ENCODE data around the gene AP2A2.
"Not testable (repeated sequence)": the region's sequence is repeated elsewhere in the genome, so short reads cannot be mapped to it uniquely, and the experiment has no call there.

AP2A2 gene

DNA sequence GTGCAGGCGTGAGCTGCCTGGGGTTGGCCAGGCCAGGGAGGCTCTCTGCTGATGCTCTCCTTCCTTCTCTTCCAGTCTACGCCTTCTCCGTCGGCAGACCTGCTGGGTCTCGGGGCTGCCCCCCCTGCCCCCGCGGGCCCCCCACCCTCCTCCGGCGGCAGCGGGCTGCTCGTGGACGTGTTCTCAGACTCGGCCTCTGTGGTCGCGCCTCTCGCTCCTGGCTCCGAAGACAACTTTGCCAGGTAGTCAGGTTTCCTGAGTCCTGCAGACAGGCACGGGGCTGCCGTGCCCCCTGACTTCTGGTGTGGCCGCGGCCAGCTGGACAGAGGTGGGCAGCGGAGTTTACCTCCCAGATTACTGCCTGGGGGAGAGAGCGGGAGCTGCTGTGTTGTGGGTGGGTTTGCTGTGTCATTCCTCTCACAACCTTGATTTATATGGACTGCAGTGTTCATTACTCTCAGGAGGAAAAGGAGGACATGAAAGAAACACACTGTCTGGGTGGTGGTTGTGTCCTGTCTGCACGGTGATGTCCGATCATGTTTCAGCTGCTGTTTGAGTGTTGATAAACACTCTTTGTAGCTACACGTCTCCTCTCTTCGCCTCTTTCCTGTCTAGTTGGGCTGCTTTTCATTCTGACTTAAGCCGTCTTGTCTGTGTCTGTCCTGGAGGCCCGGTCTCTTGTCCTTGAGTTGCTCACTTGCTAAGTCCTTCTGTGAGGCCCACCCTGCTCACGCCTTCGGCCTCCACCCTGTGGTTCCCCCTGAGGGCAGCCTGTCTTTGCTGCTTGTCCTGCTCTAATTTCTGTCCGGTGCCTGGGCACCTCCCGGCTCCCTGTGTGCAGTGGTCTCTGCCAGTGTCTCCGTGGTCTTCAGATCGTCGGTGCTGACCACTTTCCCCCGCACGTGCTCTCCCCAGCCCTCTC is 74.9 kb downstream of the AP2A2 start:
- no peak for DNase-seq

- no peak for DNase-seq
Observed at GRCh38 chr11:1001617-1002405, 76.1 kb downstream of the AP2A2 start.

- DNase-seq: no peak
Observed at GRCh38 chr11:1002406-1002984, 76.8 kb downstream of the AP2A2 start.

GRCh38 chr11:1003159-1003558 is 77.5 kb downstream of the AP2A2 start:
- DNase-seq: no peak

DNA sequence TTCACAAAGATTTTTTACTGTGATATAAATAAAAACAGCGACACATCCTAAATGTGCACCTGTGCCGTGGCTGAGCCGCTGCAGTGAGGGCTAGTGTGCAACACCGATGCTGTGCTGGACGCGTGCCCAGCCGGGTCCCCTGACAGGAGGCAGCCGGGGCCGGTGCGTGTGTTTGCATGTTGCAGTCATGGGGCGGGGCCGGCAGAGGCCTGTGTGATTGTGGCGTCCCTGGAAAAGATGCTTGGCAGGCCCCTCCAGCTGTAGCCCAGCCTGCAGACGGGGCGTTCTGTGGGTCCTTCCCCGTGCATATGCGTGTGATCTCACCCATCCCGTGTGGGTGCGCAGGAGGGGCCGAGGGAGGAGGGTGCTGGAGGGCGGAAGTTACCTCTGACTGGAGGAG is 80.3 kb downstream of the AP2A2 start:
- DNase-seq: no peak

DNA sequence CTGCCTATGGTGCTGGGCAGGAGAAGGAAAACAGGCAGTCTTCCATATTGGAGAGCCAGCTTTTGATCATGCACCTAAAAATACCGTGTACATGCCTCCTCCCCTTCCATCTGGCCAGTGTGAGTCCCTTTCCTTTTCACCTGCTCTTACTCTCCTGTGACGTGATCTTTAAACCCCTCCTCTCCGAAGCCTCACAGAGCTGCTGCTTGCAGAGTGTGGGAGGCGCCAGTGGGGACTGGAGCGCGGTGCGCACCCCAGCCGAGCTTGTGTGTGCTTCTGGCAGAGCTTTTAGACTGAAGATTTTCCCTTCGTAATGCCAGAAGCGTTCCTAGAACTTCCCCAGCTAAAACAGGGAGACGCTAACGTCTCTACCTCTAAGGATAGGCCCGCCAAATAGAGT is 81.1 kb downstream of the AP2A2 start:
- no peak for DNase-seq

- DNase-seq: no peak
Observed at GRCh38 chr11:1007279-1007678, 81.6 kb downstream of the AP2A2 start.

GRCh38 chr11:1008001-1008802 is 82.5 kb downstream of the AP2A2 start:
- no peak for DNase-seq

GRCh38 chr11:1008803-1009145 is 83.1 kb downstream of the AP2A2 start:
- DNase-seq: no peak

DNA sequence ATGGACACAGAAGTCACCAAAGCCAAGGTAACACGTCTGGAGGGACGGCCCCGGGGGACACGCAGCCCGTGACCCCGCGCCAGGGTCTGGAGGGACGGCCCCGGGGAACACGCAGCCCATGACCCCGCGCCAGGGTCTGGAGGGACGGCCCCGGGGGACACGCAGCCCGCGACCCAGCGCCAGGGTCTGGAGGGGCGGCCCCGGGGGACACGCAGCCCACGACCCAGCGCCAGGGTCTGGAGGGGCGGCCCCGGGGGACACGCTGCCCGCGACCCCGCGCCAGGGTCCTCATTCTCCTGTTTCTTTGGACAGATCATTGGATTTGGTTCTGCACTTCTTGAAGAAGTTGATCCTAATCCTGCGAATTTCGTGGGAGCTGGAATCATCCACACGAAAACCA is 83.7 kb downstream of the AP2A2 start:
- no peak for DNase-seq

DNA sequence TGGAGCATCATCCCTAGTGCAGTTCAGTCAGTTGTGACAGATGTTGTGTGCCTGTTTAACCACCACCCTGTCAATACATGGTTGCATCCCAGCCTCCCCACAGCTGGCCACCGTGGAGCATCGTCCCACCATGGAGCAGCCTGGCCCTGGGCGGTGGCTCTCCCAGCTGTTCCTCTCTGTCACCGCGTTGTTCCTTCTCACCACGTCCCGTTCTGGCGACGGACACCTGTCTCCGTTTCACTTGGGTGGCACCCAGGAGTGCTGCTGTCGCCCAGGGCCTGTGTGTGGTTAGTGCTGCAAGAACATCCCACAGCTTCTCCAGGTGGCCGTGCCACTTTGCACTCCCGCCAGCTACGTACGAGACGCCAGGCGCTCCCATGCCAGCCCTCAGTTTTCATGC is 84.3 kb downstream of the AP2A2 start:
- no peak for DNase-seq

DNA sequence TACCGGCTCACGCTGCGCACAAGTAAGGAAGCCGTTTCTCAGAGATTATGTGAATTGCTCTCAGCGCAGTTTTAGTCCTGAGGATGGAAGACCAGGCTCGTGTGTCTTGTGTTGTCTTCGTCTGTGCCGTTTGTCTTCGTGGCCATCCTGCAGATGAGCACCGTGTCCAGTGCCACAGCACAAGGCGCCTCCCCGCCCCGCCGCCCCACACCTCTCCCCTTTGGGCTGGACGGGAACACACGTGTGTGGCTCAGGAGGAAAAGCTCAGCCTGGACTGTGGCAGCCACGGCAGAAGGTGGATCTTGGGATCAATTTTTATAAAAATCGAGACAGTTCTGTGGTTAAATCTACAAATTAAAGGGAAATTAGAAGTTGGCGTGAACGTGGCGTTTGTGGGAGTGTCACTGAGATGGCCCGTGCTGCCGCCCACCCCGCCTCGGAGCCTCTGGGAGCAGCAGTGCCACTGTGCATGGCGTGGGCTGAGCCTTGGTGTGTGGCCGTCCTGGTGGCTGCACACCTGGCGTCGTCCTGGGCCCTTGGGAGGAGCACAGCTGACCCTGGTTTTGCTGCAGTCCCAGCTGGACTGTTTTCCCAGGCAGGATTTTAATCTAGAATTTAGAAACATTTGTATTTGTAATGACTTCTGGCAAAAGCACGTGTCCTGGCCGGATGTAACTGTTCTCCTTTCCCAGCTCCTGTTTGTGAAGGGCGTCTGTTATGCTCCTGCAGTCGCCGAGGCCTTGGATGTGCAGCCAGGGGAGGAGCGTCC is 85.1 kb downstream of the AP2A2 start:
- DNase-seq: no peak

DNA sequence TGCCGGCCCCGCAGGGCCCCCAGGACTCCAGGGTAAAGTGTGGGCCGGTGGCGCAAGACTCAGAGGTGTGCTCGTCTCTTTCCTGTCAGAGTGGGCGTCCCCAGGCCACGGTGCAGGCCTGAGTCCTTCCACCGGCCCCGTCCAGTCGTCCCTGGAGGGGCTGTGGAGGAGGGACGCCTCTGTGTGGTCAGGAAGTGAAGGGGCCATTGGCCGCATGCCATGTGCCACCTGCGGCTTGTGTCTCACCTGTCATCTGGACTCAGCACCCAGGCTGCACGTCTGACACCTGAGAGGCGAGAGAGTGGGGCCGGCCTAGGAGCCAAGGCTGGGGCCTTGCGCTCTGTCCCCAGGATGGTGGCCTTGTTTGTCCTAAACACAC is 85.6 kb downstream of the AP2A2 start:
- DNase-seq: no peak

DNA sequence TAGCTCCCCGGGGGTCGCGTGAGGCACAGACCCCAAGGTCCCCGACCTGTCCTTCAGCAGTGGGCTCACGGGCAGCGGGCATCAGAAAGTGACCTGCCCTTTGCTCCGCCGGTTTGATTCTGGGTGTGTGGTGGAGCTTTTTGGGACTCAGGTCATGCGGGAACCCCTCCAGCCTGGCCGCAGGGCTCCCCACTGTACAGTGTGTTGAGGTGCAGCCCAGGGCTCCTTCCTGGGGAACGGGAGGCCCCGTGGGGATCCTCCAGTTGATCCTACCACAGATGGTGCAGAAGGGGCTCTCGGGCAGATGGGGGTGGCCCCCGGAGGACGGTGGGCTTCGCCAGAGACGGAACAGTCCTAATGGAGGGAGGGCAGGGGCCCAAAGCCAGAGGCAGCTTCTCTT is 86.6 kb downstream of the AP2A2 start:
- DNase-seq: no peak

DNA sequence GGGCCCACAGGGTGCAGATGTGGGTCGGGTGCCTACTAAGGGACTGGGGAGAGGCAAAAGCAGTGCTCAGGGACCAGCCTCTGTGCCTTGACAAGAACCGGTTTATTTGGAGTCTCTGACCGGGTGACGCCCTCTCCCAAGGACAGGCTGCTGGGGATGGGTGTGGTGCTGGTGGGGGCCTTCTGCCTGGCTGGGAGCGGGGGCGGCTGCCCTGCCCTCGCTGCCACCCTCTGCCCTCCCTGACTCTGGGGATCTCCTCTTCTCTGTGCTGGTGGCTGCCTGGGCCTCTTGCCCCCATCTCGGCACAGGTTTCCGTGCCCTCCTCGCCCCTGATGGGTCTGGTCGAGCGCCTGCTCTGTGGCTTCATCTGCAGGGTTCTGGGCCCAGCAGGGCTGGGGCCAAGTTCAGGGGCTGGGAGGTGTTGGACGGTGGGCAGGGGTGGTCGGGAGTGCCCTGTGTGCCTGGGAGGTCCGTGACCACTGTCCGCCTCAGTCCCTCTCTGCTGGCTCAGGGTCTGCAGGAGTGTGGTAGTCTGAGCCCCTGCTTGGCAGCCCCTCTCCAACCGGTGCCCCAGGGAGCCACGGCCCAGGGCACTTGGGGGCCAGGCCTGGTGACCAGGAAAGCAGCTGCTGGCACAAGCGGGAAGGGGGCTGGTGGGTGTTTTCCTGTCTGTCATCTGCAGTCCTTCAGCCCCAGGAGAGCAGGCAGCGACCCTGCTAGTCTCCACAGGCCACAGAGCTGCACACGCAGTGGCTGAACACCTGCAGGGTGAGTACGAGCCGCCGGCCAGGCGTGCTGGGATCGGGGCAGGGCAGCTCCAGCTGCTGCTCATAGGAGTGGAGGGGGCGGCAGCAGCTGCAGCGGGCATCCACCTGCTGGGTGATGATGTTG is 87.3 kb downstream of the AP2A2 start:
- no peak for DNase-seq

DNA sequence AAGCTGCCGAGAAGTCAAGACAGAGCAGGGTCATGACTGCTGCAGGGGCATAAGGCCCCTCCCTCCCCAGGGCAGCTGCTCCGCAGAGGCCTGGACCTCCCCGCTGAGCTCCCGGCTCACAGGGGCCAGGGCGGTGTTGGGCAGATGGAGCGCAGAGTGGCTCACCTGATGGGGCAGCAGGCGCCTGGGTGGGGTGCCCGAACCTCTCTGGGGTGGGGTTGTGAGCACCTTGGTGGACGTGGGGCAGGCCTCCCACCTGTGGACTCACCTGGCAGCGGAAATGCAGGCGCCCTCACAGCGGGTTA is 87.9 kb downstream of the AP2A2 start:
- no peak for DNase-seq

DNA sequence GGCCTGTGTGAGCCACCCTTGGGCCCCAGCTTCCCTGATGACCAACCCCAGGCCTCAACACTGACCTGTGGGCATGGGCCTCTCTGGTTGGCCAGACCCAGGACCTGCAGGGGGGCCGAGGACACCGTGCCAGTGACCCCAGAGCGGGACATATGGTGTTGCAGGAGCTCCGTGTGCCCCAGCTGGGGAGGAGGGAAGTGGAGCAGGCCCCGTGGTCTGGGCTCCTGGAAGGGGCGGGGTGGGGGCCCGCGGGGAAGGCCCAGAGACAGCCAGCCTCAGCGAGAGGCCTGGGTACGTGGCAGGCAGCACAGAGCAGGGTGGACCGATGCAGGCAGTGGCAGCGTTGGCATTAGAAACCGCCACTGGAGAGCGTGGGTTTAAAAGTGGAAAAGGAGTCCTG is 88.6 kb downstream of the AP2A2 start:
- no peak for DNase-seq

DNA sequence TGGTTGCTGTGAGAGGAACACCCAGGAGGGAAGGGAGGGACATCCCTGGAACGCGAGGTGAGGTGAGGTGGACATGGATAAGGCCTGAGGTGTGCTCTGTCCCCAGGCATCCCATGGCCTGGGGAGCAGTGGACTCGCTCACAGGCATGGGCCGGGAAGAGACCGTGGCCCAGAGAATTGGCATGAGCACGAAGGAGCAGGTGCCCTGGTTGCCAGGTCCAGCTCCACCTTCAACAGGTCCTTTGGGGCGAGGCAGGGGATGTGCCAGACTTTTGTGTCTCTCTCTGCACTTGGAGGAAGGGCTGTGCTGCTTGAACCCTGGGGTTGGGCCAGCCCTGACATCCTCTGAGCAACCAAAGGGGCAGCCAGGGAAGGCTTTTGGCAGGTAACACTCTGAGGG is 89.4 kb downstream of the AP2A2 start:
- no peak for DNase-seq

DNA sequence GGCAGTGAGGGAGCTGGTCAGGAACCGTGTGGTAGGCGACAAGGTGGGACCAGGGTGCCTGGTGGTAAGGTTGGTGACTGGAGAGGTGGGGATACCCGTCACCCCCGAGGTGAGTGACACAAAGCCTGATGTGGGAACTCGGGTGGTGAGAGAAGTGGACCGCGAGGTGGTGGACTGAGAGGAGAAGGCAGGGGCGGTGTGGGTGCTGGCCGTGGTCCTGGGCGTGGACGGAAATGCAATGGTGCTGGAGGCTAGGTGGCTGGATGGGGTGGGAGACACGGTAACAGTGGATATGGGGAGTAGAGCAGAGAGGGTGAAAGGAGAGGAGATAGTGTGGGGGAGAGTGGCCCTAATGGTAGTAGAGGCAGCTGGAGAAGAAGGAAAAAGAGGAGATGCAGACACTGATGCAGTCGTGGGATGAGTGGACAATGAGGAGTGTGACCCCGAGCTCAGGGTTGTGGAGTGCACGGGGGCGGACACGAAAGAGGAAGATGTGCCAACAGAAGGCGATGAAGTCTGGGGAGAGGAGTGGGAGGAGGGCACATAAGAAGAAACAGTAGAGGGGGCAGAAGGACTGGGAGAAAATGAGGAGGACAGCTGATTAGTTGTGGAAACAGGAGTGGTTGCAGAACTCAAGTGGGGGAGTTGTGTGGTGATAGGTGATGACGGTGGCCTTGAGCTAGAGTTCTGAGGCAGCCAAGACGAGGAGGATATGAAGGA is 90.3 kb downstream of the AP2A2 start:
- no peak for DNase-seq

DNA sequence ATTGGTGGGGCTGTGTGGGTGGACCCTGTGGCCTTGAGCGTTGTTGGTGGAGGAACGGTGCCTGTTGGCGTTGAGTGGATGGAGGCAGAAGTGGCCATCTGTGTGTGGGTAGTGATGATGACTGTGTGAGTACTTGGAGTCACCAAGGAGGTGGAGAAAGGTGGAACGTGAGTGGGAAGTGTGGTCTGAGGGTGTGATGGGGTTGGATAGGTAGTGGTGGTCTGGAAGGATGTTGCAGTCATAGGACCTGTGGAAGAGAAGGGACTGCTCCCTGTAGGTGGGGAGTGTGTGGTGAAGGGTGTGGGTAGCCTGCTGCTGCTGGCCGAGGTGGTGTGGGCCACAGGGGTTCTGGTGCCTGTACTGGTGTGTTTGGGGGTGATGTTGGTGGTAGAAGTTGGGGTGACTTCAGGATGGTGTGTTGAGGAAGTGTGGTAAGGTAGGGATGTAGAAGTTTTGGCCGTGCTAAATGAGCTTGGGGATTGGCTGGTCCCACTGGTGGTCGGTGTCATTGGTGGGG is 91.0 kb downstream of the AP2A2 start:
- not testable (repeated sequence) for DNase-seq
